SU-DHL-6 (cell line): ENCODE measurements around the gene BOD1.

Experiments
- EZH2phosphoT487 ChIP-seq: fragments of 200-600 bp; sonication (generic), shearing (Covaris generic); conservative IDR thresholded peaks from 2 replicates; pipeline ENCODE4 v1.6.1; 2018; ENCODE audit warnings: mild to moderate bottlenecking, antibody characterized with exemption, low read length, moderate library complexity, mixed read lengths
- TF ChIP-seq, protein P1 (sequence below): fragments of 200-600 bp; sonication (generic); IDR thresholded peaks from one replicate; pipeline ENCODE4 v1.5.1; 2017; ENCODE audit warnings: antibody characterized with exemption, mild to moderate bottlenecking, low read length, moderate library complexity; ENCODE audit not compliant: insufficient read depth, poor library complexity, severe bottlenecking

DNA sequence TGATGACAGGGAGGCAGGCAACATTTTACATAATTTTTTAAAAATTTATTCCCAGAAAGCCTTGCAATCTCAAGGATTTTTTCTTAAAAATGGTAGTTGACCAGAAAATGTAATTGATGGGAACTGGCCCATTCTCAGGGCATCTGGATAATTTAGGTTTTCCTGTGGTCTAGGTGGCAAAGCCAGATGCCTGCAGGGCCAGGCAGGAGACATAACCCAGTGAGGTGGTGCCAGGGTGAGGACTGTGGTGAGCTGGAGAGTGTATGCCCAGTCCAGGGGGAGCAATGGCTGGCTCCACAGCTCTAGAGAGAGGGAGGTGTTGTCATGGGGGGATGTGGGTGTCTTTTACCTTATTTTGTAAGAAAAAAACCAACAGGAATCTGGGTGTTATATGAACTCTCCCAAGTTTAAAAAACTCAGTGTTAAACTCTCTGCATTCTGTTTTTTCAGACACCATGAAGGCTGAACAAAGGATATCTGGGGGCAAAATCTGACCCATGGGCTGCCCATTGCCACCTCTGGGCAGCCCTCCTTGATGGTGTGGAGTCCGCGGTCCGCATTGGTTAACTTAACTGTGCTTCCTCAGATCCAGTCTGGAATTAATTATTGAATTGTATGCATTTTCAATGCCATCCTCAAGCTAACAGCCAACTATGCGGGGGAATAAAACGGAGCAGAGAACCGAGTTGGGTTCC lies 43.9 kb downstream of the BOD1 start:
- TF ChIP-seq, protein P1, sequence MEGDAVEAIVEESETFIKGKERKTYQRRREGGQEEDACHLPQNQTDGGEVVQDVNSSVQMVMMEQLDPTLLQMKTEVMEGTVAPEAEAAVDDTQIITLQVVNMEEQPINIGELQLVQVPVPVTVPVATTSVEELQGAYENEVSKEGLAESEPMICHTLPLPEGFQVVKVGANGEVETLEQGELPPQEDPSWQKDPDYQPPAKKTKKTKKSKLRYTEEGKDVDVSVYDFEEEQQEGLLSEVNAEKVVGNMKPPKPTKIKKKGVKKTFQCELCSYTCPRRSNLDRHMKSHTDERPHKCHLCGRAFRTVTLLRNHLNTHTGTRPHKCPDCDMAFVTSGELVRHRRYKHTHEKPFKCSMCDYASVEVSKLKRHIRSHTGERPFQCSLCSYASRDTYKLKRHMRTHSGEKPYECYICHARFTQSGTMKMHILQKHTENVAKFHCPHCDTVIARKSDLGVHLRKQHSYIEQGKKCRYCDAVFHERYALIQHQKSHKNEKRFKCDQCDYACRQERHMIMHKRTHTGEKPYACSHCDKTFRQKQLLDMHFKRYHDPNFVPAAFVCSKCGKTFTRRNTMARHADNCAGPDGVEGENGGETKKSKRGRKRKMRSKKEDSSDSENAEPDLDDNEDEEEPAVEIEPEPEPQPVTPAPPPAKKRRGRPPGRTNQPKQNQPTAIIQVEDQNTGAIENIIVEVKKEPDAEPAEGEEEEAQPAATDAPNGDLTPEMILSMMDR, result no peak
- TF ChIP-seq EZH2phosphoT487, result no peak
